ENCODE results near the gene PERM1. TPM values are rescaled to one million over a fixed set of nuclear protein-coding genes. Genes with fewer than 3 reads are reported as not detected.

PERM1 gene
- total RNA-seq, 2 experiments from 2014 or later = not detected

DNA sequence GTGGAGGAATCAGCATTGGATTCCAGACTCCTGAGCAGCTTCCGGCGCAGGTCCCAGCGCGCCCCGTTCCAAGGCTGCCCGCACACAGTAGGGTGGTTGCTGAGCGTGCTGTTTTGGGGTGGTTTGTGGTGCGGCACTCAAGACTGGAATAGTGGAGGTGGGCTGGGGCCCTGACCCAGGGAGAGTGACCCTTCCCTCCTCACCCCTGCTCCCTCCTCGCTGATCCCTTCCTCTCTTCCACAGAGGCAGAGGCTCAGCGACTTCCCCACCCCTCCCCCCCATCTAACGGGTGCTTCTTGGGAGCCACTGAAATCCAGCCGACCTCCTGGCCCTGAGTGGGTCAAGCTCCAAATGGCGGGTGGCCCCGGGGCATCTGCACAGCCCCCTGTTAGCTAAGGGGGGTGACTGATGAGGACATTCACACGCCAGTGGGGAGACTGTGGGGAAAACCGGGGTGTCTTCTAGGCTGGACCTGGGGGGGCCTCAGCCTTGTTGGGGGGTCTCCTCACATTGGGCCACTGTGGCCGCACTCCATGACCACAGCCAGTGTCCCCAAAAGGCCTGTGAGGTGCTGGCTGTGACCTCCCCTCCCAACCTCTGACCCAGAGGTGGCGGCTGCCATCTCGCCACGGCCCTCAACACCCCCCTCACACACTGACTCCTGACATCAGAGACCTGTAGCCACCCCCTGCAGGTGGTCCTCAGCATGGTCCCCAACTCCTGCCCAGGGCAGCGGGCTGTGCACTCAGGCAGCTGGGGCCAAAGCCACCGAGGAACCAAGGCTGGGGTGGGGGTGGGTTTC, 21.9 kb upstream of the PERM1 start:
- intact Hi-C loops (cut with DNase I, micrococcal nuclease) = no loop called here
- DNase-seq (no peak), ATAC-seq (no peak)
- Mint-ChIP-seq H3K36me3 (ENCODE audit: low read depth) (peaks cover 1% of the 10 kb centered on the region), H3K27me3 (peaks cover 19% of the 10 kb centered on the region), H3K4me1 (peaks cover 13% of the 10 kb centered on the region), H3K27ac (no peak overlapping the region), H3K9me3 (ENCODE audit: low read depth) (no peaks in the 10 kb centered on the region), H3K4me3 (no peak overlapping the region)
- POLR2A ChIA-PET = no interaction called here
- CTCF ChIA-PET = interaction anchor here (3.0 to 3.1 kb wide), 3 partner anchors 10 to 15 kb away, joined by 8 to 20 read pairs (median 14); partner anchors contain the start of gene ISG15

DNA sequence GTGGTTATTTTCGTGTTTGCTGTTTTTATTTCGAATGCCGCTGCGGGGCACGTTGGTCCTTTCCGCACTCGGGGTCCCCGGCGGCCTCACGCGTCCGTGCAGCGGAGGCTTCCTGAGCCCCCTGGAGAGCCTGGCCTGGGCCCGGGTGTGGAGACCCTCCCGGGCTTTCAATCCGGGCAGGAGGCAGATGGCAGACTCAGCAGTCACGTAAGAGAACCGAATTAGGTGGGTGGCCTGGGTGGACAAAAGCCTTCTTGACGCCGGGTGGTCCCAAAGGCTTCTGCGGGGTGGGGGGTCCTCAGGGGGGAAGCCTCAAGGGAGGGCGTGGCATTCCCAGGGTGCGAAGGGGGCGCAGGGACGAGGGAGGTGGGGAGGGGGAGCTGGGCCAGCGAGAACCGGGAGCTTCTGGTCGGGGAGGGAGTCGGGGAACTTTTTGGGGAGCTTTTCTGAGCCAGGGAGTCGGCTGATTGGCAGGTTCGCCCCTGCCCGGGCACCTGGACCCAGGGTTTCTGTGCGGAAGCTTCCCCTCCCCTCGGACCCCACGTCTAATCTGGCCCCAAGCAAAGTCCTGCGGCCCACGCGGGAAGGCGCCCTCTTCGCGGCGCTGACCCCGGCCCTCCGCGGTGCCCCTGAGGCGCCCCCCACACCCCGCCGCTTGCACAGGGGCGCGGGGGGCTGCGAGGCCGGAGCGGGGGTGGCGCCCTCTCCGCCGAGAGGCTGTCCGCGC, 19.3 kb upstream of the PERM1 start:
- POLR2A ChIA-PET = no interaction called here
- Mint-ChIP-seq H3K4me1 (peaks cover 15% of the 10 kb centered on the region), H3K4me3 (peak overlapping the region; percentile 72), H3K36me3 (ENCODE audit: low read depth) (peaks cover 1% of the 10 kb centered on the region), H3K27ac (peak overlapping the region; percentile 90), H3K9me3 (ENCODE audit: low read depth) (no peaks in the 10 kb centered on the region), H3K27me3 (peaks cover 21% of the 10 kb centered on the region)
- ATAC-seq (no peak), DNase-seq (no peak)
- CTCF ChIA-PET = interaction anchor here (1.0 to 3.1 kb wide), 8 partner anchors 9 to 304 kb away, joined by 3 to 20 read pairs (median 5); partner anchors contain the start of gene ISG15
- intact Hi-C loops (cut with DNase I, micrococcal nuclease) = loop anchor here in 1 of 2 experiments (1.0 kb wide), 1 partner anchor 42 kb away; the partner anchor contains the start of gene NOC2L

DNA sequence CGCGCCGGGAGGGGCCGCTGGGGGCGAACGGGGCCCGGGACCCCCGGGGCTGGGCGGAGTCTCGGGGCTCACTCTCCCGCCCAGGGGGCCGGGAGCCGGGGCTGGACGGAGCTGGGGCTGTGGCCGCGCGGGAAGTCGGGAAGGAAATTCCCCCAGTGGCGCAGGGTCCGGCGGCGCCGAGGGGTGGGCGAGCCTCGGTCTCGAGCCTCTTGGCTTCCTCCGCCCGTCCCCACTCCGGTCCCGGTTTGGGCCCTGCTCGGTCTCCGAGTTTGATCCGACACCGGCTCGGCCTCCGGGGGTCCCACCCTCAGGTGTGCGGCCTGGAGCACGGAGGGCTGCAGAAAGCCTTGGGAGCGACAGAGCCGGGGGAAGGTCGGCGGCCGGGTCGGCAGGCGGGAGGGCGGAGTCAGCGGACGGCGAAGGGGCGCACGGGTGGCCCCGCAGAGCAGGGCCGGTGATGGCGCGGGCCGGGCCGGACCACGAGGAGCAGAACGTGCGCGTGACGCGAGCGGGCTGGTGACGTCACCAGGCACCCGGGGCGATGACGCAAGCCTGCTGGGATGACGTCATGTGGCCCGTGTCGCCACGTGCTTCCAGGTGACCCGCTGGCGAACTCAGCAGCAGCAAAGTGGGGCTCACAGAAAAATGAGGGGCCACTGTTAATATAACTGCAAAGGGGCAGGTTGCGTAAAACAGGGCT, 18.6 kb upstream of the PERM1 start:
- ChIA-PET CTCF (interaction anchor here (1.6 to 3.1 kb wide), 4 partner anchors 8 to 18 kb away, joined by 3 to 20 read pairs (median 11); partner anchors contain the start of gene ISG15), POLR2A (no interaction called here)
- DNase-seq = peak; percentile 88
- H3K36me3 Mint-ChIP-seq (ENCODE audit: low read depth) = peaks cover 1% of the 10 kb centered on the region
- ATAC-seq = peak; percentile 18
- no peaks in the 10 kb centered on the region for H3K9me3 Mint-ChIP-seq (ENCODE audit: low read depth)
- peak overlapping the region; percentile 72 for H3K4me3 Mint-ChIP-seq
- peaks cover 19% of the 10 kb centered on the region for H3K4me1 Mint-ChIP-seq
- H3K27ac Mint-ChIP-seq = peak overlapping the region; percentile 90
- intact Hi-C loops (cut with DNase I, micrococcal nuclease) = loop anchor here in 1 of 2 experiments (1.0 kb wide), 3 partner anchors 13 to 41 kb away; partner anchors contain the start of genes ISG15 and NOC2L
- H3K27me3 Mint-ChIP-seq = peaks cover 23% of the 10 kb centered on the region

- ATAC-seq (peak; percentile 67), DNase-seq (peak; percentile 85)
- POLR2A ChIA-PET = no interaction called here
- H3K27ac Mint-ChIP-seq = peak within 1 kb of the TSS; percentile 90
- CTCF ChIA-PET = no interaction called here
- H3K9me3 Mint-ChIP-seq (ENCODE audit: low read depth) = no peaks in the 10 kb centered on the region
- H3K36me3 Mint-ChIP-seq (ENCODE audit: low read depth) = peaks cover 1% of the 10 kb centered on the region
- peak within 1 kb of the TSS; percentile 72 for H3K4me3 Mint-ChIP-seq
- peaks cover 22% of the 10 kb centered on the region for H3K27me3 Mint-ChIP-seq
- intact Hi-C loops (cut with DNase I, micrococcal nuclease) = loop anchor here in 1 of 2 experiments (1.0 kb wide), 2 partner anchors 13 to 19 kb away; partner anchors contain the start of gene ISG15
- peaks cover 14% of the 10 kb centered on the region for H3K4me1 Mint-ChIP-seq
Measured at GRCh38 chr1:999725-1000356, 17.9 kb upstream of the PERM1 start, which contains the start of gene HES4. TSS of gene HES4 (minus strand) at chr1:1000097. CDS start at chr1:999973, 124 bp downstream.

- intact Hi-C loops (cut with DNase I, micrococcal nuclease) = no loop called here
- H3K4me1 Mint-ChIP-seq = peaks cover 10% of the 10 kb centered on the region
- no peak overlapping the region for H3K27ac Mint-ChIP-seq
- CTCF ChIA-PET = no interaction called here
- H3K27me3 Mint-ChIP-seq = peaks cover 16% of the 10 kb centered on the region
- peaks cover 1% of the 10 kb centered on the region for H3K36me3 Mint-ChIP-seq (ENCODE audit: low read depth)
- POLR2A ChIA-PET = no interaction called here
- no peak overlapping the region for H3K4me3 Mint-ChIP-seq
- H3K9me3 Mint-ChIP-seq (ENCODE audit: low read depth) = no peaks in the 10 kb centered on the region
- ATAC-seq (no peak), DNase-seq (peak; percentile 48)
Measured at GRCh38 chr1:998995-999724, 17.3 kb upstream of the PERM1 start.

DNA sequence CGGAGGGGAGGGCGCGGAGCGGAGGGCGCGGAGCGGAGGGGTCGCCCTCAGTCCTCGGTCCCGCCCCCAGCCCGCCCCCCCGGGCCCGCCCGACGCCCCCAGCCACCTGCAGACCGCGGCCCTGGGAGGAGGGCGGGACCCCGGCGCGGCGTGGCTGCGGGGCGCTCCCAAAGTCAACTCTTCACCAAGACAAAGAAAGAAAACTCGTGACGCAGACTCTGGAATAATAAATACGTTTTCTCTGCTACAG, 16.8 kb upstream of the PERM1 start:
- H3K9me3 Mint-ChIP-seq (ENCODE audit: low read depth) = no peaks in the 10 kb centered on the region
- H3K36me3 Mint-ChIP-seq (ENCODE audit: low read depth) = peaks cover 1% of the 10 kb centered on the region
- H3K4me3 Mint-ChIP-seq = no peak overlapping the region
- peaks cover 15% of the 10 kb centered on the region for H3K27me3 Mint-ChIP-seq
- POLR2A ChIA-PET = no interaction called here
- intact Hi-C loops (cut with DNase I, micrococcal nuclease) = no loop called here
- H3K4me1 Mint-ChIP-seq = peaks cover 10% of the 10 kb centered on the region
- ATAC-seq (no peak), DNase-seq (no peak)
- CTCF ChIA-PET = no interaction called here
- no peak overlapping the region for H3K27ac Mint-ChIP-seq

GRCh38 chr1:997993-998744, 16.3 kb upstream of the PERM1 start:
- ATAC-seq (no peak), DNase-seq (no peak)
- Mint-ChIP-seq H3K9me3 (ENCODE audit: low read depth) (no peaks in the 10 kb centered on the region), H3K27me3 (peaks cover 15% of the 10 kb centered on the region), H3K4me3 (no peak overlapping the region), H3K27ac (no peak overlapping the region), H3K36me3 (ENCODE audit: low read depth) (peaks cover 1% of the 10 kb centered on the region), H3K4me1 (peaks cover 10% of the 10 kb centered on the region)
- ChIA-PET CTCF (interaction anchor here (1.1 to 1.3 kb wide), 3 partner anchors 14 to 17 kb away, joined by 4 to 5 read pairs (median 5); partner anchors contain the start of gene PERM1), POLR2A (no interaction called here)
- intact Hi-C loops (cut with DNase I, micrococcal nuclease) = no loop called here

DNA sequence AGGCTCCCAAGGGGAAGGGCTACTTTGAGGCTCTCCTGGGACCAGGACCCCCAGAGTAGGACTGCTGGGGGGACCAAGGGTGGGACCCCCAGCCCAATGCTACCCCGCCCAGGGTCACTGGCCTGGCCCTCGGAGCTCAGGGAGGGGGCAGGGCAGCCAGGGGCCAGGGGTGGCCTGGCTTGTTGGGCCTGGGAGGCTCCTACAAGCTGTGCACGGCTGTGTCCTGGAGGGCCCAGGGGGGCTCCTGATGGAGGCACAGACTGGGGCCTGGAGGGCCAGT, 15.8 kb upstream of the PERM1 start:
- Mint-ChIP-seq H3K27ac (no peak overlapping the region), H3K27me3 (peaks cover 15% of the 10 kb centered on the region), H3K9me3 (ENCODE audit: low read depth) (peaks cover 3% of the 10 kb centered on the region), H3K4me3 (no peak overlapping the region), H3K4me1 (peaks cover 14% of the 10 kb centered on the region), H3K36me3 (ENCODE audit: low read depth) (peaks cover 1% of the 10 kb centered on the region)
- DNase-seq (no peak), ATAC-seq (no peak)
- intact Hi-C loops (cut with DNase I, micrococcal nuclease) = no loop called here
- POLR2A ChIA-PET = interaction anchor here (0.5 kb wide), 1 partner anchor 365 kb away, joined by 6 read pairs; no protein-coding TSS in a partner anchor
- CTCF ChIA-PET = interaction anchor here (0.9 to 1.3 kb wide), 4 partner anchors 13 to 24 kb away, joined by 4 to 5 read pairs (median 4); partner anchors contain the start of gene PERM1

DNA sequence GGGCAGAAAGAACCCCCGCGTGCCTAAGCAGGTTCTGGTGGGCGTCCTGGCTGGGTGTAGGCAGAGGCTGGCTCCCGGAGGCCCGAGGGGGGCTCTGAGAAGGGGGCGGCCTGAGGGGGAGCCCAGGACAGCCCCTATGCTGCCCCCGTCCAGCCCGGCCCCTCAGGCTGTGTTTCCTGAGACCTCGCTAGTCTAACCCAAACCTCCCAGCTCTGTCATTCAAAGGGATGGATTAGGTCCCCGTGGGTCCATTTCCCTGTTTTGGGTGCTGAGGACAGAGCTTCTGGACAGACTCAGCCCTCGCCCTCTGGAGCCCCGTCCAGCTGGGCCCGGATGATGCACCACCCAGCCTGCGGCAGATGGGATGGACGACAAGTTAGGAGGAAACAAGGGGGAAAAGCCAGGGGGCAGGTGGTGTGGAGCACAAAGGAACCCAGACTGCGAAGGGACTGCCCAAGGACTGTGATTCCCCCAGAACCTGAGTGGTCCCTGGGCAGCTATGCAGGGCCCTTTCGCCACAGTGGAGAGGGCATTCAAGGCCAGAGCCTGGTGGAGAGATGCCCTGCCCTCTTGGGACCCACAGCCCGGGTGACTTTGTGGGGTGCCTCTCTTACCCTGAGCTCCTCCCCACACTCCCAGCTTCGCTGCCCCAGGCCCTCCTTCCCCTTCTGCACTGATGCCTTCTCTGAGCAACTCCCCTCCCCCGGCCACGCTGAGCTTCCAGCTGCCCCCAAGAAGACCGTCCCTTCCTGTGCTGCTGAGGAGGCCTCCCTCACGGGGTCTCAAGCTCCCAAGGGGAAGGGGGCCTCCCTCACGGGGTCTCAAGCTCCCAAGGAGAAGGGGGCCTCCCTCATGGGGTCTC, 15.2 kb upstream of the PERM1 start:
- ATAC-seq (no peak), DNase-seq (no peak)
- H3K27me3 Mint-ChIP-seq = peaks cover 15% of the 10 kb centered on the region
- H3K4me3 Mint-ChIP-seq = no peak overlapping the region
- peaks cover 7% of the 10 kb centered on the region for H3K9me3 Mint-ChIP-seq (ENCODE audit: low read depth)
- CTCF ChIA-PET = interaction anchor here (0.8 to 1.3 kb wide), 5 partner anchors 13 to 24 kb away, joined by 3 to 5 read pairs (median 4); partner anchors contain the start of gene PERM1
- POLR2A ChIA-PET = interaction anchor here (0.5 kb wide), 1 partner anchor 366 kb away, joined by 6 read pairs; no protein-coding TSS in a partner anchor
- intact Hi-C loops (cut with DNase I, micrococcal nuclease) = no loop called here
- no peak overlapping the region for H3K27ac Mint-ChIP-seq
- peaks cover 1% of the 10 kb centered on the region for H3K36me3 Mint-ChIP-seq (ENCODE audit: low read depth)
- H3K4me1 Mint-ChIP-seq = peaks cover 19% of the 10 kb centered on the region
